EH (cell line): ENCODE results near the gene SLC22A8.
"Not testable (repeated sequence)": the region's sequence is repeated elsewhere in the genome, so short reads cannot be mapped to it uniquely, and the experiment has no call there.

Source experiments
- DNase-seq: peaks from one replicate; pipeline ENCODE4 v3.0.0-alpha.2; 2015; ENCODE audit warnings: low read depth

The SLC22A8 gene, protein sequence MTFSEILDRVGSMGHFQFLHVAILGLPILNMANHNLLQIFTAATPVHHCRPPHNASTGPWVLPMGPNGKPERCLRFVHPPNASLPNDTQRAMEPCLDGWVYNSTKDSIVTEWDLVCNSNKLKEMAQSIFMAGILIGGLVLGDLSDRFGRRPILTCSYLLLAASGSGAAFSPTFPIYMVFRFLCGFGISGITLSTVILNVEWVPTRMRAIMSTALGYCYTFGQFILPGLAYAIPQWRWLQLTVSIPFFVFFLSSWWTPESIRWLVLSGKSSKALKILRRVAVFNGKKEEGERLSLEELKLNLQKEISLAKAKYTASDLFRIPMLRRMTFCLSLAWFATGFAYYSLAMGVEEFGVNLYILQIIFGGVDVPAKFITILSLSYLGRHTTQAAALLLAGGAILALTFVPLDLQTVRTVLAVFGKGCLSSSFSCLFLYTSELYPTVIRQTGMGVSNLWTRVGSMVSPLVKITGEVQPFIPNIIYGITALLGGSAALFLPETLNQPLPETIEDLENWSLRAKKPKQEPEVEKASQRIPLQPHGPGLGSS

DNA sequence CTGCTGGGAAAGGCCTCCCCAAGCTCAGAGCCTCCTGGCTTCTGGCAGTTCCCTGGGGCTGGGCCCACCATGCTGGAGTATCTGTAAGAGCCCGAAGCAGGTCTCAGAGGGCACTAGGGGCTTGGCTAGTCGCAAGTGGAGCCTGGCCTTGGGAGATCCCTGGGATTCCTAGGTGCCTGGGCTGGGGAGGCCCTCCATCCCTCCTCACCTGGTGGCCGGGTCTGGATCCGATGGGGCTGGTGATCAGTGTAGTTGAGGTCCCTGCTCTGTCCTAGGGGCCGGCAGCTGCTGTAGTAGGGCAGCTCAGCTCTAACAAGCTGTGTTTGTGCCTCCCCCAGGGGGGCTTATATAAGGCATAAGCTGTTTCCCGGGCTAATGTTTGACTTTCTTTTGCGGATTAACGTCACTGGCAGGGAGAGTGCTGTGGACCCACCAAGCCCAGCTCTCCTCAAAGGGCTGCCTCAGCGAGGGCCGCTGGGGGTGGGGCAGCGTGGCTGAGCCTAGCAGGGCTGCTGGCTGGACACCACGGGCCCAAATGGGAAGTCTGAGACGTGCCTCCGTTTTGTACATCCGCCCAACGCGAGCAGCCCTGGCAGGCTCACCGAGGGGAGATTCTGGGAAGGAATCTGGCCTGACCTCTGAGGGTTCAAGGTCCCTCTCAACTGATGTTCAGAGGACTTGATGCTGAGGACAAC is at the start of gene SLC22A8:
Gene SLC22A8, minus strand, starts transcription at position 321 of the 695 bp plus-strand sequence. CDS start 883 bp downstream, outside the sequence.
- no peak for DNase-seq

DNA sequence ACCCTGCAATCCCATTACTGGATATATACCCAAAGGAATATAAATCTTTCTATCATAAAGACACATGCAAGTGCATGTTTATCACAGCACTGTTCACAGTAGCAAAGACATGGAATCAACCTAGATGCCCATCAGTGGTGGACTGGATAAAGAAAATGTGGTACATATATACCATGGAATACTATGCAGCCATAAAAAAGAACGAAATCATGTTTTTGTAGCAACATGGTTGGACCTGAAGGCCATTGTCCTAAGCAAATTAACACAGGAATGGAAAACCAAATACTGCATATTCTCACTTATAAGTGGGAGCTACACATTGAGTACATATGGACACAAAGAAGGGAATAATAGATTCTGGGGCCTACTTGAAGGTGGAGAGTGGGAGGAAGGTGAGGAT is 30.6 kb upstream of the SLC22A8 start:
- not testable (repeated sequence) for DNase-seq

DNA sequence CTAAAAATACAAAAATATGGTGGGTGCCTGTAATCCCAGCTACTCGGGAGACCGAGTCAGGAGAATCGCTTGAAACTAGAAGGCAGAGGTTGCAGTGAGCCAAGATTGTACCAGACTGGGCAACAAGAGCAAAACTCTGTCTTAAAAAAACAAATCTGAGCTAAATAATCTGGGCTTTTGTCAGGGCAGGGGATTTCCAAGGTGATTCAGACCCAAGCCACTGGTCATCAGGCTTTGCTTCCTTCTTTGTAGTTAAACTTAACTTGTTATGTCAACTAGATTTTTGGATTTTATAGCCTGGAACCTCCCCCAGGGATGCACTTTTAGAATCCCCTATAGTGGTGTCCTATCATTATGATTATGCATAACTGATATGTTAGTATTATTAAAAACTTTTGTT is 27.0 kb upstream of the SLC22A8 start:
- no peak for DNase-seq

DNA sequence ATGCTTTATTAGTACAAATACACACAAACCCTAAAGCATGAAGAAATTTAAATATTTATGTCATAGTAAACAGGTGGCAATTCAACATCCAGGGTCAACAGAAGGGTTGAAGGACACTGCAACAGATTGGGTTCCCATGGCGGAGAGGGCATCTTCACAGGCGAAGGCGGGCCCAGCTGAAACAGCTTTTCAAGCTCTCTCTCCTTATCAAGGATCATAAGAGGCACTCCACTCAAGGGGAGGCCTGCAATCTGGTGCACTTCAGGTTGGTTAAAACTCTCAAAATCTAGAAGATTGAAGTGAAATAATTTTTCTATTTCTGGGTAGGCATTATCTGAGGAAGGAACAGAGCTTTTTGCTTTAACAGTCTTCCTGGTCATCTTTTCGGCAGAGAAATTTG is 16.8 kb upstream of the SLC22A8 start:
- no peak for DNase-seq

DNA sequence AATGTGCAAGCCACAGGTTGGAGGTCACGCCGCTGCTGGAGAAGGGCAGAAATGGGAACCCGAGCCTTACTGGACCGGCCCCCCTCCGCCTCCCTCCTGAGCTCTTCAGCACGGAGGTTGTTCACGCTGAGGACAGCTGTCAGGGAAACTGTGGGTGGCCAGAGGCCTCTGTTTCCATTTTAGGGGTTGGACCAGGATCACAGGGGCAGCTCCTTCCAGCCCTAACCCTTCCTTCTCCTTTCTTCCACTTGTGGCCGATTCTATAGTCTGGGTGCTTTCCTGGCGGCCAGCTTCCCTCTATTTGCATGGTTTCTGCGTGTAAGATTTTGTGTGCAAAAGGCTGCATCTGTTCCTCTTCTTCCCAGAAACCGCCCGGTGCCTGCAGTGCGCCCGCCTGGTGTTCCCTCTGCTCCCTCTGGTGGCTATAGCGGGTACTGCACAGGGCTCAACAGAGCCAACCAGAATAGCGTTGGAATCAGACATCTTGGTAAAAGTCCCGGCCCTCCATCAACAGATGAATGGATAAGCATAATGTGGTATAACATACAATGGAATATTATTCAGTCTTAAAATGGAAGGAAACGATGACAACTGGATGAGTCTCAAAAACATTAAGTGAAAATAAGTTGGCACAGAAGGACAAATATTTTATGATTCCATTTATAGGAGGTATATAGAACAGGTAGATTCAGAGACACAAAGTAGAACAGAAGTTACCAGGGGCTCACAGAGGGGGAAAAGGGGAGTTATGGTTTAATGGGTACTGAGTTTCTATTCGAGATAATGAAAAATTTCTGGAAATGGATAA is 8.4 kb upstream of the SLC22A8 start:
- DNase-seq: peak; percentile 74

DNA sequence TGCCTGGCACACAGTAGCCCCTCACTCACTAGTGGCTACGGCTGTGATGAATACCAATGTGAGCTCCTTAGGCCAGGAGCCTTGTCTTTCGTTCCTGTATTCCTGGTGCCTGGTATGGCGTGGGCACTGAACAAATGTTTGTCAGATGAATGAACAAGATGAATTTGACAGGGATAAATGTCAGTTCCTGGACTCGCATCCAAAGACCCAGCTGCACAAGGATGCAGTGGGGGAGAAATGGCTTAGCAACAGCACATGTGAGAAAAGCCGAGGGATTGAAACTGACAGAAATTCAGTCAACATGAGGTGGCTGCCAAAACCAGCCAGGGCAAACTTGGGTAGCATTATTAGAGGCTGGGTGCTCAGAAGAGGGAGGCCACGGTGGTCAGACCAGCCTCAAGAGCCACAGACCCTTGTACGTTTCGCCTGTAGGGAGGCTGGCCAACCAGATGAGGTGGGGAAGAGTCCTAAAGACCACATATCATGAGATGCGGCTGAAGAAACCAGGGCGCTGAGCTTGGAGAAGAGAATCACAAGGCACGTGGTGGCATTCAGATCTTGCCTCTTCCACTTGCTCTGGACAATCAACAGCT is 7.7 kb upstream of the SLC22A8 start:
- DNase-seq: no peak

DNA sequence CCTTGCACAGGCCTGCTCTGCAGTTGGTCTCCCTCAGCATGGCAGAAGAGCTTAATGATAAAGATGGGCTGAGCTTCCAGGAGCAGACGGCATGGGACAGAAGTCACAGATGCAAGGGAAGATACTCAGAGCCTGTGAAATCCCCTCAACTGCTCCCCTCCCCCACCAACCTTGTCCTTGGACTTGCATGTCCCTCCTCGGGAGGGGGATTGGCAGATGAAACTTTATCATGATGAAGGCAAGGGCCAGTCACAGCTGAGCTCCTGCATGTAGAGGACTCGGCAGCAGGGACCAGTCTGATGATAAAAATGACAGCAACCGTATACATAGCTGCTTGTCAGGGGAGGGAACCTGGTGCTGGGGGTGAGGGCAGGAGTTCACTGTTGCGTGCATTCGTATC is 6.8 kb upstream of the SLC22A8 start:
- no peak for DNase-seq

DNA sequence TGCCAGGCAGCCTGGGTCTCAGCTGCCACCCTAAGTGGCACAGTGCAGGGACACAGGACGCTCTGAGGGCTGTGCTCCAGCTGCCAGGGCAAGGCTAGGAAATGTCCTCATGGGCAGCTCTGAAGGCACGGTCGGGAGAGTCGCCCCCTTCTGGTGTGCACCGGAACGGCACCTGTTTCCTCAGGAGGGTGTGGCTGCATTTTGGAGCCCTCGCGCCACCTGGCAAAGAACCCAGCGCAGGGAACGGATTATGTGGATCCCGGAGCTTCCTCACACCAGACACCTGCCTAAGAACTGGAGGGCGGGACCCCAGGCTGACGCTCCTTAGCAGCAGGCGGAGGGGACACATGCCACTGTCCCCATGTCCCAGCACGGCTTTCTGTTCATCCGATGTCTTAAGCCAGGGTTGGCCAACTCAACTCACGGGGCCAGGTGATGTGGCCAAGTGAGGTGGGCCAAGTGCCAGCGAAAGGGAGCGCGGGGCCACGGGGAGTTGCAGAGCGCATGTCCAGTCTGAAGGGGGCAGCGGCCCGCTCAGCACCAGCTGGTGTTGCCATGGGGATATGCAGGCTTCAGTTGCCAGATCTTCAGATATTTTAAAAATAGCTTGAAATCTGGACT is 5.1 kb upstream of the SLC22A8 start:
- DNase-seq: no peak

DNA sequence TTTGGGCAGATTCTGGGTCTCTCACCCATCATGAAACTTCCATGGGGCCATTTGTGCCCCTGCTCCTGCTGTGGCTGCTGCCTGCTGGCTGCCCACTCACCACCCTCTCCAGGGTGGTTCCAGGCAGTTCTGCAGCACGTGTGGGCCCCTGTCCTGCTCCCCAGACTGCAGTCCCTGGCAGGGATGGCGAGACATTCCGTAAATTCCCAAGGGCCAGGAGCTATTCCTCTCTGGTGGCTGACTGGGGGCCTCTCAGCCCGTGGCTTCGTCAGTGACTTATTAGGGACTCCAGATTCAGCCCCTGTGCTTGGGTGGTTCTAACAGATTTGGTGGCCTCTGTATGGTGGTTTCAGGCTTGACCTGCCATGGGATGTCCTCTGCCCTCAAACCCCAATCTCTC is 3.9 kb upstream of the SLC22A8 start:
- DNase-seq: no peak

DNA sequence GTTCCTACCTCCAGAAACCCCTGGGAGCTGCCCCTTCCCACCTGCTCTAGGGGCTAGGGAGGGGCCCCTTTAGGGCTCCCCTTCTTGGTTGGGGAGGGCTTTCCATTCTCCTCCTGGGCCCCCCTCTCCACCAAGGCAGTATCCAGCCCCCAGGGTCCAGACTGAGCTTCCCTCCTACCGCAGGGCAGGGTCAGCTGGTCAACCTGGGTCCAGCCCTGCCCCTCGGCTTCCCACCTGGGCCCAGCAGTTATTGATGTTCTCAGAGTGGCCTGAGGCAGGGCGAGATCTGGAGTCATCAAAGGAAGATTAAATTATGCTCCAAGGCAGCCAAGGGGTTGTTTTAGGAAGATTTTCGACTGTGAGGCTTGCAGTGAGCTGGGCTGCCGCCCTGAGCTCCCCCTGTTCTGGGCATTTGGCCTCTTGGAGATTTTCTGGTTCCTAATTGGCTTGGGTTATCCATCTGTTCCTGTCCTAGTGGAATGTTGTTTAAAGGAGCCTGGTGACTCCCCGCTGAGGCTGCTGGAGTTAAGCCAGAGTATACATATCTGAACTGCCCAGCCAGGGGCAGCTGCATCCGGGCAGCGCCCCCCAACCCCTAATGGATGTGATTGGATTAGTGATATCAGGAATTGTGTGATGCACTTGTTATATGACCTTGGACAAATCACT is 1.8 kb upstream of the SLC22A8 start:
- peak; percentile 21 for DNase-seq

DNA sequence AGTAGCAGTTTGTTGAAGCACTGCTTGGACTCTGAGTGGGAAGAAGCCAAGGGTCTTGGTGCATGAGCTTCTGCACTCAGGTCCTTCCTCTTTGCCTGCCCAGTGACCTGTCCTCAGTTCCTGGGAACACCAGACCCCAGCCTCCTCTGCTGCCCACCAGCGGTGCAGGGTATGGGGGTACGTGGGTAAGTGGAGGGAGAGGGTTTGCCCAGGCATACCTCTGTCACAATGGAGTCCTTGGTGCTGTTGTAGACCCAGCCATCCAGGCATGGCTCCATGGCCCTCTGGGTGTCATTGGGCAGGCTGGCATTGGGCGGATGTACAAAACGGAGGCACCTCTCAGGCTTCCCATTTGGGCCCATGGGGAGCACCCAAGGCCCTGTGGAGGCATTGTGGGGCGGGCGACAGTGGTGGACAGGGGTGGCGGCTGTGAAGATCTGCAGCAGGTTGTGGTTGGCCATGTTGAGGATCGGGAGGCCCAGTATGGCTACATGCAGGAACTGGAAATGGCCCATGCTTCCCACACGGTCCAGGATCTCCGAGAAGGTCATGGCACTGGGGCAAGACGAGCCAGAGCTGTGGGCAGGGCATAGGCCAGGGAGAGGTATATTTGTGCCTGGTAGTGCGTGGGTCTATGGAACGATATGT is 1.1 kb downstream of the SLC22A8 start:
- no peak for DNase-seq

DNA sequence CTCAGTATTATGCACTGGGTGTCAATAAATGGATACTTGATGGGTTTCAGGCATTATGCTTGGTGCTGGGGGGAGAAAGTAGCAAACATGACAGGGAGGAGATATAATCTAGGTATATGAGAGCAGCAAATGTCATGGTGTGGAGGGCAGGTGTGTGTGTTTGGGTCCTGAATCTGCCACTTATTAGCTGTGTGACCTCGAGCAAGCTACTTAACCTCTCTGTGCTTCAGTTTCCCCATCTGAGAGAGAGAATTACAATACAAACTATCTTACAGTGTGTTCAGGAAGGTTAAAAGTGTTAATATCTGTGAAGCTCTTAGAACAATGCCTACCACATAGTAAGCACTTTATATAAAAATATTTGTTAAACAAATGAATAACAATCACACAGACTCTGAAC is 2.8 kb downstream of the SLC22A8 start:
- DNase-seq: no peak

DNA sequence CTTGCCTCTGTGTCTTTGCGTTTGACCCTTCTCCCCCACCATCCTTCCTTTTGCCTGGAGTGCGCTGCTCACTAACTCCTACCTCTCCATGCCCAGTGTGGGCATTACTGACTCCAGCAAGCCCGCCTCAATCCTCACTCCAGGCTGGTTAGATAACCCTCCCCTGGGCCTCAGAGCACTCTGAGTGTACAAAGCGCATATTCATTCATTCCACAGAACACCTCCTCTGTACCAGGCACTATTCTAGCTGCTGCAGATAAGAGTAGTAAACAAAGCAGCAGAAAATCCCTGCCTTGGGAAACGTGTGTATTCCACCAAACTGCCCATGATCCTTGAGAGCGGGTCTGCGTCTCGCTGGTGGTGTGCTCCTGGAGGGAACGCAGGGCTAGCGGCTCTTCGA is 3.2 kb downstream of the SLC22A8 start:
- no peak for DNase-seq

DNA sequence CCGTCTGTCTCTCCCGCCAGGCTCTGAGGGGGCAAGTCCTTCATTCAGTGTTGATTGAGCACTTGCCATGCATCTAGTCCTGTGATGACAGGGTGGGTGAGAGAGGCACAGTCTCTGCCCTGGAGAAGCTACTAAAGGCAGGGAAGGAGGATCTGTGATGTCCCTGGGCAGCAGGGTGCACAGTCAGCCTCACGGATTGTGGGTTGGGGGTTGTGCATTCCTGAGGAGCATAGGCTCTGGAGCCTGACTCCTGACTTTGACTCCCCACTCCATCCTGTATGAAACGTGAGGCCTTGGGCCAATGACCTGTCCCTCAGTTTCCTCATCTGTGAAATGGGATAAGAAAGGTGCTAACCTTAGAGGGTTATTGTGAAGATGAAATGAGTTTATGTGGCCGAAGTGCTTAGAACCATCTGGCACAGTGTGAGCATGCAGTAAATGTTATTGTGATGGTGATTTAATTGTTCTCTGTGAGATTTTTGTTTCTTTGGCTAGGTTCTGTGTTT is 4.7 kb downstream of the SLC22A8 start:
- no peak for DNase-seq

DNA sequence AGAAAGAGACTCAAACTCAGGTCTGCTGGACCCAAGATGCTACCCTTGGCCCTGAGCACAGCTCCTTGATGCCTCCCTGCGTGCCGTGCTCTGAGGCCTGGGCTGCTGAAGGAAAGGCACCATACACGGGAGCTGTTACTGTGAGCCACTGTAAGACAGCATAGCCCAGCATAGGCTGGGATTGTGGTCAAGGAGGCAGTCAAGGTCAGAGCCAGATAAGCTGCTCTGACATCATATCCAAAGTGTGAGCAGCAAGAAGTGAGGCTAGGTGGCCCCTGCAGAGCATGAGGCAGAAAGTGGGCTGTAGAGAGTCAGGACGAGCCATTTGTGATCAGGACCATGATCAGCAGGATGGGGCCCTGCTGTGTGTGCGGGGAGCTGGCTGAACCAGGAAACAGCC is 7.7 kb downstream of the SLC22A8 start:
- no peak for DNase-seq

DNA sequence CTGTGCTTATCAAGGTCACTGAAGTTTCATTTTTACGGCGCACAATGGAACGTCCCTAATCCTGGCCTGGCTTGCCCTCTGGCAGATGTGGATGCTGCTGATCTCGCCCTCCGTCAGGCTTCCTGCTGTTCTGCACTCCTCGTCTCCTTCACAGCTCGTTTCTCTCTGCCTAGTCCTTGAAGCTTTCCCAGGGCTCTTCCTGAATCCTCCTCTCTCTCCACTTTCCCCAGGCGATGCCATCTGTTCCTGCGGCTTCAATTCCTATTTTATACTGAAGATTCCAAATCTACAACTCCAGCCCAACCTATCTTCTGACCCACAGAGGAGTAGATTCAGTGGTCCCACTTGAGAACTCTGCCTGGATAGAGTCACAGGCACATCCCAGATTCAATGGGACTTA is 14.2 kb downstream of the SLC22A8 start:
- no peak for DNase-seq

DNA sequence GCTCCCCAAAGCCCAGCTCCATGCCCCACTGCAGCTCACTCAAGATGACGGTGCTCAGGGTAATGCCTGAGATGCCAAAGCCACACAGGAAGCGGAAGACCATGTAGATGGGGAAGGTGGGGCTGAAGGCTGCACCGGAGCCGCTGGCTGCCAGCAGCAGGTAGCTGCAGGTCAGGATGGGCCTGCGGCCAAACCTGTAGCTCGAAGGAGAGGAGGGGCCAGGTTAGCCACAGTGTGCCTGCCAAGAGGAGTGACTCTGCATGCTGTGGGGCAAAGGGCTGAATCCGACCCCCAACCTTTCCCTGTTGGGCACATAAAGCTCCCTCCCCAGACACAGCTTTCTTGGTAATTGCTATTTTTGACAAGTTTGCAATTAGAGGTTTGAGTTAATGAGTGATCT is 16.0 kb downstream of the SLC22A8 start:
- DNase-seq: no peak

DNA sequence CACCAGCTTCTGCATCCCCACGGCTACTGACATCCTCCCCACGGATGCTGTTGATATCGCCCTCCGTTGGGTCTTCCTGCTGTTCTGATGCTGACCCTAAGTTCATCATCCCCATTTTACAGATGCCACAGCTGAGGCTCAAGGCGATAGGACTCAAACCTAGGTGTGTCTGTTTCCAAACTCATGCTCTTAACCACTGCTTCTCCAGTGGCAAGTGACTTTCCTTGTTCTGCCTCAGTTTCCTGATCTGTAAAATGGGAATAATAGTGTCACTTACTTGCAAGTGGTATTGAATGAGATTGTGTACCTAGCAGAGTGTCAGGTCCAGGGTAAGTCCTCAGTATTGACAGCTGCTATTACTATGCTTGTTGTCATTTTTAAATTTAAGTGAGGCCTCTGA is 16.5 kb downstream of the SLC22A8 start:
- DNase-seq: no peak

DNA sequence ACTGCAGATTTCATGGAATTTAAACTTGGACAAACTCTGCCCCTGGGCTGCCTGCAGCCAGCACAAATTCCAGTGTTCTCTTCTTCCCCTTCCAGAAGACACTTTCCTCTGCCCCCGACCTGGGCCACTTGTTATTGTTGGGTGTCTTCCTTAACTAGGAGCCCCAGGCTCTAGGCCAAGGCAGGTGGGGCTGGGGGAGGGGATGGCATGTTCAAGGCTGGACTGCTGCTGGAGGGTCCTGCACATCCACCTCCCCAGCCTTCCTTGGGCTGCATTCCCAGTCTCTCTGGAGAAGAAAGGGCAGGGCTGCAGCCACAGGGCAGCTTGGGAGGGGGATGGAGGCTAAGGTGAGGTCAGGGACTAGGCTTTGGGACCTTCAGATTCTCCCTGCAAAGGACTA is 19.4 kb downstream of the SLC22A8 start:
- no peak for DNase-seq

DNA sequence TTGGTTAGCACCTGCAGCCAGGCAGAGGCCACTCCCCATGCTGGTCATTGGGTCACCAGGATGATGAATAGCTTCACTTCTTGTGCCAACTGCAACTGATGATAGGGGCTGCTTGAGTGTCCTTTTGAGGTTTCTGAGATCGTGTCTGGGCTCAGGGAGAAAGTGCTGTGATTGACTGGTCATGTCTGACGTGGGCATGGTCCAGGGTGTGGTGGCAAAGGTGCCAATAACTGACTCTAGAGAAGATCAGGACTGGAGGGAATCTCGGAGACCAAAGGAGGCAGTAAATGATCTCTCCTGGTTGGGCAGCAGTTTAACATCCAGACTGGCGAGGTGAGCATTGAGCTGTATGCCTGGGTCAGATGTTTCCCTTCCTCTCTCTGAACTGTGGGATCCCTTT is 20.9 kb downstream of the SLC22A8 start:
- no peak for DNase-seq
